Measurements from ENCODE around the gene ADAM30. TPM values are rescaled to one million over a fixed set of nuclear protein-coding genes. Genes with fewer than 3 reads are reported as not detected.

The ADAM30 gene
- total and polyA plus RNA-seq, 2 of the 13 experiments (the other 11 are each of a cell fraction or from before 2014, with no cell fraction given), result not detected

GRCh38 chr1:119898530-119898929 lies 2.2 kb upstream of the ADAM30 start:
- ChIA-PET POLR2A (no interaction called here), CTCF (ENCODE audit: low intra/inter-chr PET ratio, low total read pairs) (no interaction called here)
- Histone ChIP-seq H3K9ac (ENCODE audit: insufficient read depth, low read depth, low read length) (no peak overlapping the region), H3K27me3 (ENCODE audit: control insufficient read depth in 1 of 2, insufficient read depth in 2 of 2, low read length in 2 of 2) (peaks cover 0 to 3% of the 10 kb centered on the region in 2 experiments; a peak in 2 of 5 replicates), H3K9me3 (ENCODE audit: low read length) (no peaks in the 10 kb centered on the region), H3K4me2 (ENCODE audit: low read depth, low read length) (no peak overlapping the region), H3K79me2 (ENCODE audit: insufficient read depth, low read length) (no peaks in the 10 kb centered on the region), H3K4me1 (ENCODE audit: insufficient read depth, low read length) (peaks cover 34% of the 10 kb centered on the region), H2AFZ (ENCODE audit: low read length) (no peak overlapping the region), H4K20me1 (ENCODE audit: insufficient read depth, low read length) (no peaks in the 10 kb centered on the region), H3K4me3 (replicated peaks in 1 of 3; ENCODE audit: insufficient read depth in 1 of 3, low read depth in 2 of 3, low read length in 3 of 3) (no peak overlapping the region), H3K36me3 (replicated peaks in 1 of 2; ENCODE audit: control insufficient read depth in 1 of 2, insufficient read depth in 2 of 2, low read length in 2 of 2) (no peaks in the 10 kb centered on the region), H3K27ac (ENCODE audit: extremely low read length, insufficient read depth, low read length) (no peak overlapping the region)
- no peak for TF ChIP-seq TRAFD1 (CRISPR knock-in tag; IDR thresholded peaks at IDR 0.05; ENCODE audit: borderline replicate concordance)
- peak; percentile 91 for TF ChIP-seq CREB1 (IDR thresholded peaks at IDR 0.05)
- TF ChIP-seq CREB1 (CRISPR knock-in tag; IDR thresholded peaks at IDR 0.05), result no peak
- TF ChIP-seq MEIS1 (CRISPR knock-in tag; IDR thresholded peaks at IDR 0.05; ENCODE audit: borderline replicate concordance), result no peak
- no peak for TF ChIP-seq ZKSCAN8 (CRISPR knock-in tag; IDR thresholded peaks at IDR 0.05; ENCODE audit: borderline replicate concordance)
- no peak for TF ChIP-seq GPN1 (CRISPR knock-in tag; IDR thresholded peaks at IDR 0.05; ENCODE audit: borderline replicate concordance)
- BruUV-seq (replicated peaks), result no TSS peak
- DNase-seq (ENCODE audit: low spot score), result no peak
- in situ Hi-C loops (cut with HindIII; ENCODE audit: extremely low pct_ligation_motif_present, low pct_unique_long_range_greater_than_20kb) (loop anchor here (5.0 kb wide), 1 partner anchor 34 kb away; no protein-coding TSS in a partner anchor), intact Hi-C loops (cut with micrococcal nuclease; ENCODE audit: unreplicated experiment) (no loop called here)
- no peak for ATAC-seq
- FAIRE-seq, result no peak
- 5% methylated on average over 2 of the region's 2 CpGs for WGBS (ENCODE audit: low lambda C conversion rate)

GRCh38 chr1:119895102-119895501 lies 1.2 kb downstream of the ADAM30 start:
- ChIA-PET CTCF (ENCODE audit: low intra/inter-chr PET ratio, low total read pairs) (no interaction called here), POLR2A (no interaction called here)
- ATAC-seq, result no peak
- 16% methylated on average over 4 of the region's 4 CpGs for WGBS (ENCODE audit: low lambda C conversion rate)
- no peaks in the 10 kb centered on the region for H3K9me3 ChIP-seq (ENCODE audit: low read length)
- intact Hi-C loops (cut with micrococcal nuclease; ENCODE audit: unreplicated experiment) (no loop called here), in situ Hi-C loops (cut with HindIII; ENCODE audit: extremely low pct_ligation_motif_present, low pct_unique_long_range_greater_than_20kb) (loop anchor here (5.0 kb wide), 1 partner anchor 37 kb away; no protein-coding TSS in a partner anchor)
- DNase-seq (ENCODE audit: low spot score), result no peak
- 0 out of 2 replicates have a peak, but pooled peaks have one; percentile 11 for TF ChIP-seq FOSL2 (CRISPR knock-in tag; IDR thresholded peaks at IDR 0.05)
- TF ChIP-seq TRIM24 (CRISPR knock-in tag; IDR thresholded peaks at IDR 0.05), result no peak
- no peak for TF ChIP-seq USF2 (IDR thresholded peaks at IDR 0.05; ENCODE audit: low read depth, low read length)
- TF ChIP-seq USF2 (CRISPR knock-in tag; IDR thresholded peaks at IDR 0.05; ENCODE audit: borderline replicate concordance), result no peak
- H3K27me3 ChIP-seq (ENCODE audit: control insufficient read depth in 1 of 2, insufficient read depth in 2 of 2, low read length in 2 of 2), result peaks cover 0 to 3% of the 10 kb centered on the region in 2 experiments; a peak in 1 of 5 replicates
- H3K36me3 ChIP-seq (replicated peaks in 1 of 2; ENCODE audit: control insufficient read depth in 1 of 2, insufficient read depth in 2 of 2, low read length in 2 of 2), result no peaks in the 10 kb centered on the region
- peaks cover 42% of the 10 kb centered on the region for H3K4me1 ChIP-seq (ENCODE audit: insufficient read depth, low read length)
- no peak overlapping the region for H3K4me3 ChIP-seq (replicated peaks in 1 of 3; ENCODE audit: insufficient read depth in 1 of 3, low read depth in 2 of 3, low read length in 3 of 3)
- no peak overlapping the region for H3K27ac ChIP-seq (ENCODE audit: extremely low read length, insufficient read depth, low read length)
- no TSS peak for BruUV-seq (replicated peaks)
- no peak overlapping the region for H3K9ac ChIP-seq (ENCODE audit: insufficient read depth, low read depth, low read length)
- no peak for FAIRE-seq
- H3K79me2 ChIP-seq (ENCODE audit: insufficient read depth, low read length), result no peaks in the 10 kb centered on the region
- no peak overlapping the region for H3K4me2 ChIP-seq (ENCODE audit: low read depth, low read length)
- no peaks in the 10 kb centered on the region for H4K20me1 ChIP-seq (ENCODE audit: insufficient read depth, low read length)
- H2AFZ ChIP-seq (ENCODE audit: low read length), result no peak overlapping the region

Data from HepG2 (cell line).